Cardiac fibroblast (primary cell): Measurements from ENCODE around the gene PLPPR1.

Experiments used
- DNase-seq, 2 donors: peaks; one replicate each; pipeline versions ENCODE4 v3.0.0 to v3.0.0-alpha.2; 2010; ENCODE audit warnings: low read depth in 2 of 2
- H3K4me3 ChIP-seq, 2 donors: replicated peaks in 1 of 2; 1 replicate in 1 of 2; 2 replicates in 1 of 2; pipeline ENCODE4 v1.5.1; 2011; ENCODE audit warnings: low read depth in 2 of 2, low read length in 2 of 2, mild to moderate bottlenecking in 2 of 2, moderate library complexity in 1 of 2
- CTCF ChIP-seq: IDR thresholded peaks from one replicate; pipeline ENCODE4 v1.5.1; 2011; ENCODE audit warnings: low read depth, mild to moderate bottlenecking, low read length, inconsistent platforms

Gene PLPPR1

DNA sequence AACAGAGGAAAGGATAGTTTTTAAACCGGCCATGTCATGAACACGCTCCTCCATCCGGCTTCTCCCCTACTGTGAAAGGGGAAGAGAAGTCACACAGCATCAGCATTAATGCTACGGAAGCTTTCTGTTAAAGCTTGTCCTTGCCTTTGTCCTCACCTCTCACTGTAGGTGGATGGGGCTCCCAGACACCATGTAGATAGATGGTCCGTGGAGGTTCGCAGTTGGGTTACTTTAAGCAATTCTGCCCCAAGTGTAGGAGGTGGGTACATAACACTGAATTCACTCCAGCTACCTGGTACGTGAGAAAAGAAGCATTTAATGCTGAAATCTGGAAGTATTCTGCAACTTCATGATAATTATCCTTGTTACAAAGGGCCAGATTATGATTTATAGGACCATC, 190.5 kb downstream of the PLPPR1 start:
- DNase-seq: no peak
- H3K4me3 ChIP-seq: no peak overlapping the region
- no peak for TF ChIP-seq CTCF

GRCh38 chr9:101220341-101220740, 191.8 kb downstream of the PLPPR1 start:
- no peak for TF ChIP-seq CTCF
- no peak overlapping the region for H3K4me3 ChIP-seq

GRCh38 chr9:101225271-101225670, 196.7 kb downstream of the PLPPR1 start:
- TF ChIP-seq CTCF: no peak
- no peak overlapping the region for H3K4me3 ChIP-seq
- no peak for DNase-seq

More at GRCh38 chr9:101220341-101220740, 191.8 kb downstream of the PLPPR1 start:
- DNase-seq: no peak

DNA sequence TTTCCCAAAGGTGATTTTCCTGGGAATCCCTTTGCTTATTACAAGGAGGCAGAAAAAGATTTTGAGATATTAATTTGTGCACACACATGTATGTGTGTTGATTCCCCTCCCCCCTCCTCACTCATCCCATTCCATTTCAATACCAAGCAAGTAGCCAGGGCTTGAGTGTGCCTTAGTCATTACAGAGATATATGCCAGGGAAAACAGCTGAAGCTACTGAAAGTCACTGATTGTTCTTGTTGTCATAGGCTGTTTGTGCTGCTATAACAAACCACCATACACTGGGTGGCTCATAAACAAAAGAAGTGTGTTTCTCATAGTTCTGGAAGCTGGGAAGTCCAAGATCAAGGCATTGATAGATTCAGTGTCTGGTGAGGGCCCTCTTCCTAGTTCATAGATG, 197.6 kb downstream of the PLPPR1 start:
- no peak for TF ChIP-seq CTCF
- DNase-seq: no peak
- H3K4me3 ChIP-seq: no peak overlapping the region

GRCh38 chr9:101226803-101227202, 198.3 kb downstream of the PLPPR1 start:
- no peak for DNase-seq
- TF ChIP-seq CTCF: no peak
- H3K4me3 ChIP-seq: no peak overlapping the region

- no peak for TF ChIP-seq CTCF
- no peak for DNase-seq
- no peak overlapping the region for H3K4me3 ChIP-seq
Observed at GRCh38 chr9:101229606-101230005, 201.1 kb downstream of the PLPPR1 start.

- DNase-seq: no peak
- no peak for TF ChIP-seq CTCF
- no peak overlapping the region for H3K4me3 ChIP-seq
Observed at GRCh38 chr9:101232405-101232977, 204.0 kb downstream of the PLPPR1 start.
